Measurements from ENCODE around the gene ZNF799.

ZNF799 gene

DNA sequence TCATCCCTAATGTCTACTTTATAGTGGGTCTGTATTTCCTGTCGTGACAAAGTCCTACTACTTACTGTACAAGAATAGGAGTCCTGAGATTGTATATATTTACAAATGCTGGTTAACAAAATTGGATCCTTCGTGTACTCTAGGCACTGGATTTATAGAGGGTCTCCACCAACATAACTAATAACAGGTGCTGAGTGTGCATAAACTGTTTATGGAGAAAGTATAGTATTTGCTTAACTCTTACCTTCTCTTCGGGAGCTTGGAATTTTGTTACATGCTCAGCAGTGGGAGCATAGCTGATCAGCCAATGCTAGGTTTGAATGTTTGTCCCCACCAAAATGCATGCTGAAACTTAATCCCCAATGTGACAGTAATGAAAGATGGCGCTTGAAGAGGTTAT, 47.7 kb downstream of the ZNF799 start:
- DNase-seq: no peak

DNA sequence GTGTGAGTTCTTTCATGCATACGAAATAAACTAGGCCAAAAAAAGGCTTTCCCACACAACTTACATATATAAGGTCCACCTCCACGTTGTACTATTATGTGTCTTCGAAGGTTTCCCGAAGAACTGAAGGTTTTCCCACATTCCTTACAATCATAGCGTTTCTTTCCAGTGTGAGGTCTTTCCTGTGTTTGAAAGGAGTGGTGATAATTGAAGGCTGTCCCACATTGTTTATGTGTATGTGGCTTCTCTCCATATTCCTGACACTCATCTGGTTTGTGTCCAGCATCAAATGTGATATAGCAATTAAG, 50.2 kb downstream of the ZNF799 start:
- DNase-seq: no peak

DNA sequence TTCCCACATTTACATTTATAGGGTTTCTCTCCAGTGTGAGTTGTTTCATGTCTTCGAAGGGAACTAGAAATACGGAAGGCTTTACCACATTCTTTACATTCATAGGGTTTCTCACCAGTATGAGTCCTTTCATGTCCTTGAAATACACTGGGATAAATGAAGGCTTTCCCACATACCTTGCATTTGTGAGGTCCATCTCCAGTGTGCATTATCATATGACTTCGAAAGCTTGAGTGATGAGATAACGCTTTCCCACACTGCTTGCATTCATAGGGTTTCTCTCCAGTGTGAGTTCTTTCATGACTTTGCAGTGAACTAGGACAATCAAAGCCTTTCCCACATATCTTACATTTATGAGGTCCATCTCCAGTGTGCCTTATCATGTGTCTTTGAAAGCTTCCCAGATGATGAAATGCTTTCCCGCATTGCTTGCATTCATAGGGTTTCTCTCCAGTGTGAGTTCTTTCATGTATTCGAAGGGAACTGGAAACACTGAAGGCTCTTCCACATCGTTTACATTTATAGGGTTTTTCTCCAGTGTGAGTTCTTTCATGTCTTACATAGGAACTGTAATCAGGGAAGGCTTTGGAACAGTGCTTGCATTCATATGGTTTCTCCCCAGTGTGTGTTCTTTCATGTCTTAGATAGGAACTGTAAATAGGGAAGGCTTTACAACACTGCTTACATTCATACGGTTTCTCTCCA, 50.7 kb downstream of the ZNF799 start:
- no peak for DNase-seq

DNA sequence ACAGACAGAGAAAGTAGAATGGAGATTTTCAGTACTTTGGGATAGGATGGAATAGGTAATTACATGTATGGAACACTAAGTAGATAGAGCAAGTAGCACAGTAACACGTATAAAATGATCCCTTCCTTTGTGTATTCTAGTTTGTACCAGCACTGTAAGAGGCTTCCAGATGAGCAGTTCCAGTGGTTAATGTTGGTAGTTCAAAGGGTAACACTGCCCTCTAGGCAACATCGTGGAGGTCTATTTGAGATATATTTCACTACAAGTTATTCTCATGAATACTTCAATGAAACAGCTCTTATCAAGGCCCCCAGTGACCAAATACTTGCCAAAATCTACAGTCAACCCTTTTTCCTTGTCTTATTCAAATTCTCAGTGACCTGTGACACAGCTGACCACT, 54.2 kb downstream of the ZNF799 start:
- no peak for DNase-seq

DNA sequence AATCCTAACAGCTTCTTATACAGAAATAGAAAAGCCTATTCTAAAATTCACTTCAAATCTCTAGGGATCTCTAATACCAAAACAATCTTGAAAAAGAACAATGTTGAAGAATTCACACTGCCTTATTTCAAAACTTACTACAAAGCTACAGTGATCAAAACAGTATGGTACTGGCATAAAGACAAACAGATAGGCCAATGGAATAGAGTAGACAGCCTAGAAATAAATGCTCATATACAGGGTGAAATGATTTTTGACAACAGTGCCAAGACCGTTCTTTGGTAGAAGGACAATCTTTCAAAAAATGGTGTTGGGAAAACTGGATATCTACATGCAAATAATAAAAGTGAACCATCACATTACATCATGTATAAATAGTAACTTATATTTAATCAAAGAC, 55.9 kb downstream of the ZNF799 start:
- DNase-seq: no peak

Data from COR-L47 (cell line).